Activated CD8-positive, alpha-beta memory T cell treated with anti-CD3 and anti-CD28 coated beads, Interleukin-2, amount 50 U/mL, for 48 hours (primary cell): Measurements from ENCODE around the gene NCOA7.
A peak's percentile ranks its signal among the peaks of the same experiment; 100 is the strongest.
"Not testable (repeated sequence)": the region's sequence is repeated elsewhere in the genome, so short reads cannot be mapped to it uniquely, and the experiment has no call there.

Experiments used
- DNase-seq: peaks from one replicate; pipeline ENCODE4 v3.0.0-alpha.2; 2020

NCOA7 gene

DNA sequence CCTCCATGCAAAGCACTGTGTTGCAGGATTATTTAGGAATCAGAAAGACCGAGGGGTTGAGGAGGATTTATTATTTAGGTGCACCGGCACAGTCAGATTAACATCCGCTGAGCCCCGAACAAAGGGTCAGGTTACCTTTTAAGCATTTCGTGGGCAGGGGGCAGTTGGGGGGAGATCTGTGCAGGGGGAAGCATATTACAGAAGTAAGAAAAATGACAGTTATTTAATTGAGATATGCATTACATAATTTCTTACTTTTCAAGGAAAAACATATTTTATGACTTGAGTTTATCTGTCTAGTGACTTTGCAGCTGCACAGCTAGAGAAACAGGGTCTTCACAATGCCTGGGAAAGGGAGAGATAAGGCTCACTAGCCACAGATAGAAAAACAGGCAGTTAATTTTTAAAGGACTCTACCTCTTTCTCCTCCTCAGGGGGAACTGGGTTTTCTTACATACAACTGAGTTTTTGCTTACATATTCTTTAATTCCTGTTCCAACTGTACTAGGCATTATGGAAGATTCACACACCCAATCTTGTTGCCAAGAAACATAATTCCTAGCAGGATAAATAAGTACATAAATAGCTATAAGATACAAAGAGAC lies 164.1 kb downstream of the NCOA7 start:
- DNase-seq, result no peak

GRCh38 chr6:125955973-125956372 lies 165.2 kb downstream of the NCOA7 start:
- DNase-seq, result no peak

DNA sequence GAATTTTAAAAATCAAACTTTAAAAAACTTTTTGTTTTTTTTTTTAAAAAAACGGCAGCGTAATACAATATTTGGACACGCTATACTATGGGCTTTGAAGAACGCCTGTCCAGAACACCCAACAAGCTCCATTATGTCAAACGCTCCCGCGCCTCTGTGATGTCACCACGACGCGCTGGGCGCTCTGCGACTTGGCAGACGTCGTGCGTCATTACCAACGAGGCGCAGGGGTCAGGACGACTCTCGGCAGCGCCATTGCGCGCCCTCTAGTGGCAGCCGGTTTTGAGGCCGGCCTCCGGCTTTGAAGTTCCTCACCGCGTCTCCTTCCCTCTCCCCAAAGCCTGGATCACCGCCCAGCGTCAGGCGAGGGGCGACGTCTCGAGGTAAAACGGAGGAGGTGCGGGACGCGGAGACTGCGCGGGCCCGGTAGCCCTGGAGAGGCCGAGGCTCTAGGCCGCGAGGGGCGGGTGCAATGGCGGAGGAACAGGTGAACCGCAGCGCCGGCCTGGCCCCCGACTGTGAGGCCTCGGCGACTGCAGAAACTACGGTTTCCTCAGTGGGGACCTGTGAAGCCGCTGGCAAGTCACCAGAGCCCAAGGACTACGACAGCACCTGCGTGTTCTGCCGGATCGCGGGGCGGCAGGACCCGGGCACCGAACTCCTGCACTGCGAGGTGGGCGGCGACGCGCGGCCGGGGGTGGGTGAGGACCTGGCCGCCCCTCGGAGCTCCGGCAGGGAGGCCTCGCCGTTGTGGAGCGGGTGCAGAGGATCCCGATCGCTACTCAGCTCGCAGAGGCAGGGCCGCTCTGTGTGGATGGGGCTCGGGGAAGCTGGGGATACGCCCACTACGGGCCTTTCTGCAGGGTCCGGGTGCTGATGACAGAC lies 166.0 kb downstream of the NCOA7 start, which contains the start of gene HINT3:
TSS of gene HINT3 (plus strand) at position 265 of the 885 bp plus-strand sequence. CDS start at position 473, 208 bp downstream.
- peak; percentile 100 for DNase-seq

DNA sequence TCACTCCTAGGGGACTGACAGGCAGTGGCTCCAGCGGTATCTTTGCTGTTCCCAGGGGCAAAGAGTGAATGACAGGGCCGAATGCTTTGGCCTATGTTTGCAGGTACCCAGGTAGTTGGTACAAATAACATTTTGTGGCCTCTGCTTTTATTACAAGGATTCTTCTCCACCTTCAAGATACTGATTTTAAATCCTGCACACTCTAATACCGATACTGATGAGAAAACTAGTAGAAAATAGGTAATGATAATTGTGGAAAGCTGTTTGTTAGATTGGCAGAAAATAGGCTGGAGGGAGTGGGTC lies 166.6 kb downstream of the NCOA7 start:
- no peak for DNase-seq

DNA sequence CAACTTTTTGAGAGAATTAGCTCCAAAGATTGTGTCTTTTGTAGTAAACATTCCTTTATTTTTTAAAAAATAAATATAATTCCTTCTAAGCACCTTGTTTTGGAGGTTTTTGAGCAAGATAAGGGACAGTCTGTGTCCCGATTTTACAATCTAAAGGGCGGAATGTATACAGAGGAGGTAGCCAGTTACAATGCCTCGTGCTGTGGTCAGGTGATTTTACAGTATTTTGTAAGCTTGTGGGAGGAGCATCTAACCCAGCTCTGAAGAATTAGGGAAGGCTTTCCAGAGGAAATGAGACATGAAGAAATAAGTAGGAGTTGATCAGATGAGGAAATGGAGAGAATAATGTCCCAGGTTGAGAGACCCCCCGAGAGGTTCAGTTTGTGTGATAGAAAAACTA lies 167.1 kb downstream of the NCOA7 start:
- DNase-seq, result no peak

- DNase-seq, result no peak
Measured at GRCh38 chr6:125959041-125959440, 168.3 kb downstream of the NCOA7 start.

DNA sequence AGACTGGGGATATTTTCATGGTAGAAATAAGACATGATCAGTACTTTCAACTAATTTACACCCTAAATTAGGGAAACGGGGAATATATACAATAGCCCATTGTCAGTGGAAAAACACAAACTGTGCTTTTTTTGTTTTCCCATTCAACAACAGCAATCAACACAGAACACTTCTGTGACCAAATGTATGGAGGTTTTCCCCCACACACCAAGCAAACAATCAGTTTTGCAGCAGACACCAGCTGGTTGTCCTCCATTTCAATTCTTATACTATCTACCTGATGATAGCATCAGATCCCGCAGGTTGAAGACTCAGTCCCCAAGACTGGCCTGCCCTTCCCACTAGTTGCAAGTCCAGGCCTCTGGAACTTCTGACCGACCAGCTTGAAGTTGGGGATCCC lies 170.4 kb downstream of the NCOA7 start:
- DNase-seq, result no peak

GRCh38 chr6:125962900-125963497 lies 172.2 kb downstream of the NCOA7 start:
- DNase-seq, result no peak

GRCh38 chr6:125963817-125964216 lies 173.1 kb downstream of the NCOA7 start:
- no peak for DNase-seq

DNA sequence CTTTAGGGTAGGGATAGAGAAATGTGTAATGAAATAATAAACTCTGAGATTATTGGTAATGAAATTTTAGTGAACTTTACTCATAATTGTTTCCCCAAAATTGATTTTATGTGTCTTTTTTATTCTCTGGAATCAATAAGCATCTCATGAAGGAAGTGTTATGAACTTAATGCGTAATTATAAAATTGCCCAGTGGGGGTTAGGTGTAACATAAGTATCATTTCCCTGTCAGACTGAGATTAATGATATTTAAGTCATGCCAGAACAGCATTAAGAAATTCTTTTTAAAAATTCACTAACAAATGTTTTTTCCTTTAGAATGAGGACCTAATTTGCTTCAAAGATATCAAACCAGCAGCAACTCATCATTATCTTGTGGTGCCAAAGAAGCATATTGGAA lies 175.8 kb downstream of the NCOA7 start:
- DNase-seq, result no peak

DNA sequence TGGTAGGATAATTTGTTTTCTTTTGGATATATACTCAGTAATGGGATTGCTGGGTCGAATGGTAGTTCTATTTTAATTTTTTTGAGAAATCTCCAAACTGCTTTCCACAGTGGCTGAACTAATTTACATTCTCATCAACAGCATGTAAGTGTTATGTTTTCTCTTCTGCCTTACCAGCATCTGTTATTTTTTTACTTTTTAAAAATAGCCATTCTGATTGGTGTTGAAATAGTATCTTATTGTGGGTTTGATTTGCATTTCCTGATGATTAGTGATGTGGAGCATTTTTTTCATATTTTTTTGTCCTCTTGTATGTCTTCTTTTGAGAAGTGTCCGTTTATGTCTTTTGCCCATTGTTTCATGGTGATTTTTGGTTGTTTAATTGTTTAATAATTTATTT lies 177.7 kb downstream of the NCOA7 start:
- DNase-seq, result no peak

DNA sequence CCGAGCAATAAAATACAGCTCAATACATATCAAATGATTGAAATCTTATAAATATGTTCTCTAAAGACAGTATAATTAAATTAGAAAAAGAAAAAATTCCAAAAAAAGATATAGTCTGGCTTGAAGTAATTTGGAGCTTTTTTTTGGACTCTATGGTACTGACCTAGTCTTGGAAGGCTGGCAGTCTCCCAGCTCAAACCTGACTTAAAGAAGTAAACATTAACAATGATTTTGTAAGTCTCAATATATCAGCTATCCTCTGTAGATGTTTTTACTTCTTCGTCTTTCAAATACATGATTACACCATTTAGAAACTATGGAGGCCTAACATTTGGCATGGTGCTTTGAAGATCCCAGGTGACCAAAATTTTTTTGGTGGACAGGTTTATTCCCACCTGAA lies 180.0 kb downstream of the NCOA7 start:
- no peak for DNase-seq

DNA sequence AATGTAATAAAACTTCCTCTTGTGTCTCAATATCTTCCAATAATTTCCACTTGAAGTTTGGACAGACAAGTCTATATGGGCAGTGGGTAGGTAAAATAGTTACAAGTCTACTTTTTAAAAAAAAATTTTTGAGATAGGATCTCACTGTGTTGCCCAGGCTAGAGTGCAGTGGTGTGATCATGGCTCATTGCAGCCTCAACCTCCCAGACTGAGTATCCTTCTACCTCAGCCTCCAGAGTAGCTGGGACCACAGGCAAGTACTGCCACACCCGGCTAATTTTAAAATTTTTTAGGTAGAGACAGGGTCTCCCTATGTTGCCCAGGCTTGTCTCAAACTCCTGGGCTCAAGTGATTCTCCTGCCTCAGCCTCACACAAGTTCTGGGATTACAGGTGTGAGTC lies 181.7 kb downstream of the NCOA7 start:
- not testable (repeated sequence) for DNase-seq

GRCh38 chr6:125974214-125974866 lies 183.6 kb downstream of the NCOA7 start:
- no peak for DNase-seq

GRCh38 chr6:125979101-125979500 lies 188.3 kb downstream of the NCOA7 start:
- no peak for DNase-seq
